ENCODE data around the gene MRPL40. TPM values are rescaled to one million over a fixed set of nuclear protein-coding genes. Genes with fewer than 3 reads are reported as not detected.

Gene MRPL40
- total RNA-seq, 1 experiment from 2014 or later = 40.1 TPM

- TF ChIP-seq POLR2A (IDR thresholded peaks at IDR 0.05; ENCODE audit: borderline replicate concordance, extremely low read depth, insufficient read depth, insufficient read length) (no peak), ZBTB33 (IDR thresholded peaks at IDR 0.05; ENCODE audit: extremely low read depth, insufficient replicate concordance, low read length) (no peak), SIN3A (IDR thresholded peaks at IDR 0.05; ENCODE audit: low read depth) (no peak), EGR1 (IDR thresholded peaks at IDR 0.05; ENCODE audit: low read depth) (no peak), ATF3 (IDR thresholded peaks at IDR 0.05) (no peak), TCF7L2 (IDR thresholded peaks at IDR 0.05; ENCODE audit: borderline replicate concordance, extremely low read depth, insufficient read depth, insufficient read length) (no peak), CEBPB (IDR thresholded peaks at IDR 0.05; ENCODE audit: low read depth) (no peak), POLR2AphosphoS5 (IDR thresholded peaks at IDR 0.05; ENCODE audit: low read depth, low read length) (no peak), JUND (IDR thresholded peaks at IDR 0.05) (no peak), SP1 (IDR thresholded peaks at IDR 0.05; ENCODE audit: low read depth) (no peak)
- H3K9me2 ChIP-seq (ENCODE audit: insufficient read depth) = no peaks in the 10 kb centered on the region
- BruUV-seq (replicated peaks) = no TSS peak
- H3K9me3 ChIP-seq (ENCODE audit: control insufficient read depth in 1 of 2, insufficient read depth in 1 of 2, low read depth in 1 of 2, low read length in 2 of 2) = no peaks in the 10 kb centered on the region
- intact Hi-C loops (cut with micrococcal nuclease) = no loop called here
- ChIA-PET POLR2A (no interaction called here), CTCF (no interaction called here), RAD21 (ENCODE audit: low non-redundant PET in 1 of 2, low total read pairs in 2 of 2, uncharacterized antibody in 2 of 2, unreplicated experiment in 2 of 2) (no interaction called here)
- no peak overlapping the region for H3K27ac ChIP-seq (ENCODE audit: low read depth, low read length)
- H3K79me2 ChIP-seq (ENCODE audit: insufficient read depth, low read length) = peaks cover 3% of the 10 kb centered on the region; the same call in 1 of the 2 replicates
- H4K20me1 ChIP-seq (ENCODE audit: insufficient read depth) = no peaks in the 10 kb centered on the region
- H3K4me1 ChIP-seq (ENCODE audit: control insufficient read depth in 1 of 2, insufficient read depth in 2 of 2, low read length in 2 of 2) = no peaks in the 10 kb centered on the region
- peaks cover 47 to 48% of the 10 kb centered on the region in 2 experiments for H3K36me3 ChIP-seq (ENCODE audit: control insufficient read depth in 1 of 2, insufficient read depth in 2 of 2, low read length in 2 of 2)
- no peak for DNase-seq (ENCODE audit: low read depth, low spot score)
- H3K27me3 ChIP-seq (ENCODE audit: insufficient read depth, low read length) = no peaks in the 10 kb centered on the region
- no peak overlapping the region for H3K9ac ChIP-seq (ENCODE audit: low read length)
- H3K4me2 ChIP-seq (ENCODE audit: low read length) = no peak overlapping the region
- no peak for ATAC-seq
- no peak overlapping the region for H3K4me3 ChIP-seq (replicated peaks in 1 of 2; ENCODE audit: low read depth in 1 of 2, low read length in 2 of 2)
- H2AFZ ChIP-seq (ENCODE audit: low read depth, low read length, poor library complexity, severe bottlenecking) = no peak overlapping the region
These were observed 22.7 kb downstream of the MRPL40 start for GRCh38 chr22:19455033-19455432.
